GM23338 (cell line): ENCODE measurements around the gene EEF2KMT.
"Not testable (repeated sequence)": the region's sequence is repeated elsewhere in the genome, so short reads cannot be mapped to it uniquely, and the experiment has no call there.

Experiments used
- CREB1 ChIP-seq: fragments of 250-450 bp; sonication (Bioruptor Pico); IDR thresholded peaks from 2 replicates; pipeline ENCODE4 v1.5.0; 2020; ENCODE audit warnings: low read depth, mild to moderate bottlenecking, moderate library complexity
- CTCF ChIP-seq, 2 experiments: fragments of 200-600 bp in 1 of 2; sonication (generic) in 1 of 2; conservative IDR thresholded peaks; 2 replicates each; pipeline versions ENCODE4 v1.5.1 to v1.6.1; 2016 to 2017; ENCODE audit warnings: antibody characterized with exemption in 2 of 2, low read depth in 2 of 2, mild to moderate bottlenecking in 2 of 2, moderate library complexity in 1 of 2
- EZH2 ChIP-seq: fragments of 200-600 bp; sonication (generic); IDR thresholded peaks from one replicate; pipeline ENCODE4 v1.8.0; 2017; ENCODE audit warnings: antibody characterized with exemption, mild to moderate bottlenecking, low read depth; ENCODE audit not compliant: unreplicated experiment
- EZH2phosphoT487 ChIP-seq: fragments of 200-600 bp; sonication (generic); IDR thresholded peaks from one replicate; pipeline ENCODE4 v1.8.1; 2018; ENCODE audit warnings: antibody characterized with exemption; ENCODE audit not compliant: unreplicated experiment
- JUNB ChIP-seq: IDR thresholded peaks from one replicate; pipeline ENCODE4 v1.6.1; 2016; ENCODE audit warnings: antibody characterized with exemption; ENCODE audit not compliant: unreplicated experiment
- NANOG ChIP-seq: IDR thresholded peaks from 2 replicates; pipeline ENCODE4 v1.6.1; 2016; ENCODE audit warnings: antibody characterized with exemption, borderline replicate concordance
- POLR2AphosphoS5 ChIP-seq: IDR thresholded peaks from 2 replicates; pipeline ENCODE4 v1.6.1; 2016; ENCODE audit warnings: antibody characterized with exemption, low read depth
- ZNF114 ChIP-seq: fragments of 250-450 bp; sonication (Bioruptor Pico); IDR thresholded peaks from 2 replicates; pipeline ENCODE4 v1.5.0; 2020; ENCODE audit warnings: mild to moderate bottlenecking, moderate library complexity
- ZNF331 ChIP-seq: fragments of 250-450 bp; sonication (Bioruptor Pico); IDR thresholded peaks from 2 replicates; pipeline ENCODE4 v1.5.0; 2020; ENCODE audit warnings: low read depth, mild to moderate bottlenecking, moderate library complexity
- ZNF462 ChIP-seq: fragments of 250-450 bp; sonication (Bioruptor Pico); IDR thresholded peaks from 2 replicates; pipeline ENCODE4 v1.5.0; 2020; ENCODE audit warnings: mild to moderate bottlenecking, moderate library complexity
- TF ChIP-seq, protein P1 (sequence below): IDR thresholded peaks from one replicate; pipeline ENCODE4 v1.6.1; 2018; ENCODE audit warnings: antibody characterized with exemption; ENCODE audit not compliant: unreplicated experiment
- TF ChIP-seq, protein P2 (sequence below): IDR thresholded peaks from 2 replicates; pipeline ENCODE4 v1.6.1; 2016; ENCODE audit warnings: antibody characterized with exemption

GRCh38 chr16:5105039-5105438 is 7.4 kb upstream of the EEF2KMT start:
- TF ChIP-seq CREB1; CTCF (conservative IDR thresholded peaks at IDR 0.05; ENCODE audit: low read depth in 2 of 2); POLR2AphosphoS5; JUNB; EZH2; EZH2phosphoT487; NANOG; ZNF114 (CRISPR knock-in tag); ZNF462 (CRISPR knock-in tag); ZNF331: not testable (repeated sequence)
- TF ChIP-seq, protein P1, sequence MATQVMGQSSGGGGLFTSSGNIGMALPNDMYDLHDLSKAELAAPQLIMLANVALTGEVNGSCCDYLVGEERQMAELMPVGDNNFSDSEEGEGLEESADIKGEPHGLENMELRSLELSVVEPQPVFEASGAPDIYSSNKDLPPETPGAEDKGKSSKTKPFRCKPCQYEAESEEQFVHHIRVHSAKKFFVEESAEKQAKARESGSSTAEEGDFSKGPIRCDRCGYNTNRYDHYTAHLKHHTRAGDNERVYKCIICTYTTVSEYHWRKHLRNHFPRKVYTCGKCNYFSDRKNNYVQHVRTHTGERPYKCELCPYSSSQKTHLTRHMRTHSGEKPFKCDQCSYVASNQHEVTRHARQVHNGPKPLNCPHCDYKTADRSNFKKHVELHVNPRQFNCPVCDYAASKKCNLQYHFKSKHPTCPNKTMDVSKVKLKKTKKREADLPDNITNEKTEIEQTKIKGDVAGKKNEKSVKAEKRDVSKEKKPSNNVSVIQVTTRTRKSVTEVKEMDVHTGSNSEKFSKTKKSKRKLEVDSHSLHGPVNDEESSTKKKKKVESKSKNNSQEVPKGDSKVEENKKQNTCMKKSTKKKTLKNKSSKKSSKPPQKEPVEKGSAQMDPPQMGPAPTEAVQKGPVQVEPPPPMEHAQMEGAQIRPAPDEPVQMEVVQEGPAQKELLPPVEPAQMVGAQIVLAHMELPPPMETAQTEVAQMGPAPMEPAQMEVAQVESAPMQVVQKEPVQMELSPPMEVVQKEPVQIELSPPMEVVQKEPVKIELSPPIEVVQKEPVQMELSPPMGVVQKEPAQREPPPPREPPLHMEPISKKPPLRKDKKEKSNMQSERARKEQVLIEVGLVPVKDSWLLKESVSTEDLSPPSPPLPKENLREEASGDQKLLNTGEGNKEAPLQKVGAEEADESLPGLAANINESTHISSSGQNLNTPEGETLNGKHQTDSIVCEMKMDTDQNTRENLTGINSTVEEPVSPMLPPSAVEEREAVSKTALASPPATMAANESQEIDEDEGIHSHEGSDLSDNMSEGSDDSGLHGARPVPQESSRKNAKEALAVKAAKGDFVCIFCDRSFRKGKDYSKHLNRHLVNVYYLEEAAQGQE = not testable (repeated sequence)
- TF ChIP-seq, protein P2, sequence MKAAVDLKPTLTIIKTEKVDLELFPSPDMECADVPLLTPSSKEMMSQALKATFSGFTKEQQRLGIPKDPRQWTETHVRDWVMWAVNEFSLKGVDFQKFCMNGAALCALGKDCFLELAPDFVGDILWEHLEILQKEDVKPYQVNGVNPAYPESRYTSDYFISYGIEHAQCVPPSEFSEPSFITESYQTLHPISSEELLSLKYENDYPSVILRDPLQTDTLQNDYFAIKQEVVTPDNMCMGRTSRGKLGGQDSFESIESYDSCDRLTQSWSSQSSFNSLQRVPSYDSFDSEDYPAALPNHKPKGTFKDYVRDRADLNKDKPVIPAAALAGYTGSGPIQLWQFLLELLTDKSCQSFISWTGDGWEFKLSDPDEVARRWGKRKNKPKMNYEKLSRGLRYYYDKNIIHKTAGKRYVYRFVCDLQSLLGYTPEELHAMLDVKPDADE = not testable (repeated sequence)
